Measurements from ENCODE around the gene CRY1. TPM values are rescaled to one million over a fixed set of nuclear protein-coding genes. Genes with fewer than 3 reads are reported as not detected.

Gene CRY1
- total RNA-seq, 1 experiment from 2014 or later = 43.8 TPM

DNA sequence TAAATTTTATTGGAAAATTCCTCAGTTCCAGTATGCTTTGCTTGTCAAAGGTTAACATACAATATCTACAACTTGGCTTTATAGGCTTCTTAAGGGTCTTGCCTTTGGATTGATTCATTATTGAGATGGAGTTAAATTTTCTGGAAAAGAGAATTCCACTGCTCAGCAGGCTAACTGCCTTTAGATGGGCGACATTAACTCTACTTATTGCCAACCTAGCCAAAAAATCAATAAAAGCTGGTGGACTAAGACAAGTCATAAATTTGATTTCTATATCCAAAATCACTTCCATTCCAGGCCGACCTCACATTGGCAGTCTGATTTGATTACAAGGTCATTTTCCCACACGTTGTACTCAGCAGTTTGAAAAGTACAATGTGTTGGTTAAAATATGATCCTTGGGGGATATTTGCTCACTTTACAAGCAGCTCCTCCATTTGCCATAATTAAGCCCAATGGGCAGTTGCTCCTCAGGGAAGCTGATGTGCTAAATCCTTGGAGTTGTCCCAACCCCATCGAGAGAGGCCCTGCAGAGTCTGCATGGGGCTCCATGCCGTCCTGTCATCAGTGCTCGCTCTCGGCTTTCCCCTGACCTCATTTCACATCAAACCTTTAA is 36.1 kb upstream of the CRY1 start:
- no peak for ATAC-seq
- Histone ChIP-seq H3K9me3 (ENCODE audit: control insufficient read depth, insufficient read depth, low read depth, low read length) (no peaks in the 10 kb centered on the region), H3K27me3 (ENCODE audit: control insufficient read depth, insufficient read depth, low read length) (0 out of 2 replicates have a peak, but pooled peaks cover 5% of the 10 kb centered on the region), H3K4me1 (ENCODE audit: control insufficient read depth, insufficient read depth, low read length) (no peaks in the 10 kb centered on the region), H3K36me3 (ENCODE audit: control insufficient read depth, insufficient read depth, low read length) (no peaks in the 10 kb centered on the region), H3K4me3 (ENCODE audit: low read depth in 2 of 2, low read length in 2 of 2) (no peak overlapping the region), H3K27ac (ENCODE audit: low read length) (no peak overlapping the region)
- no TSS peak for BruUV-seq (replicated peaks)
- CTCF ChIA-PET = no interaction called here
- intact Hi-C loops (cut with micrococcal nuclease; ENCODE audit: unreplicated experiment) (no loop called here), in situ Hi-C loops (cut with HindIII; ENCODE audit: low pct_unique_long_range_greater_than_20kb, low sequenced_read_pairs) (no loop called here)
- POLR2A ChIA-PET = no interaction called here
- DNase-seq (ENCODE audit: low read depth, low spot score) = no peak
- TF ChIP-seq, protein P1, sequence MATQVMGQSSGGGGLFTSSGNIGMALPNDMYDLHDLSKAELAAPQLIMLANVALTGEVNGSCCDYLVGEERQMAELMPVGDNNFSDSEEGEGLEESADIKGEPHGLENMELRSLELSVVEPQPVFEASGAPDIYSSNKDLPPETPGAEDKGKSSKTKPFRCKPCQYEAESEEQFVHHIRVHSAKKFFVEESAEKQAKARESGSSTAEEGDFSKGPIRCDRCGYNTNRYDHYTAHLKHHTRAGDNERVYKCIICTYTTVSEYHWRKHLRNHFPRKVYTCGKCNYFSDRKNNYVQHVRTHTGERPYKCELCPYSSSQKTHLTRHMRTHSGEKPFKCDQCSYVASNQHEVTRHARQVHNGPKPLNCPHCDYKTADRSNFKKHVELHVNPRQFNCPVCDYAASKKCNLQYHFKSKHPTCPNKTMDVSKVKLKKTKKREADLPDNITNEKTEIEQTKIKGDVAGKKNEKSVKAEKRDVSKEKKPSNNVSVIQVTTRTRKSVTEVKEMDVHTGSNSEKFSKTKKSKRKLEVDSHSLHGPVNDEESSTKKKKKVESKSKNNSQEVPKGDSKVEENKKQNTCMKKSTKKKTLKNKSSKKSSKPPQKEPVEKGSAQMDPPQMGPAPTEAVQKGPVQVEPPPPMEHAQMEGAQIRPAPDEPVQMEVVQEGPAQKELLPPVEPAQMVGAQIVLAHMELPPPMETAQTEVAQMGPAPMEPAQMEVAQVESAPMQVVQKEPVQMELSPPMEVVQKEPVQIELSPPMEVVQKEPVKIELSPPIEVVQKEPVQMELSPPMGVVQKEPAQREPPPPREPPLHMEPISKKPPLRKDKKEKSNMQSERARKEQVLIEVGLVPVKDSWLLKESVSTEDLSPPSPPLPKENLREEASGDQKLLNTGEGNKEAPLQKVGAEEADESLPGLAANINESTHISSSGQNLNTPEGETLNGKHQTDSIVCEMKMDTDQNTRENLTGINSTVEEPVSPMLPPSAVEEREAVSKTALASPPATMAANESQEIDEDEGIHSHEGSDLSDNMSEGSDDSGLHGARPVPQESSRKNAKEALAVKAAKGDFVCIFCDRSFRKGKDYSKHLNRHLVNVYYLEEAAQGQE (IDR thresholded peaks at IDR 0.05; ENCODE audit: insufficient read depth in 1 of 2, low read depth in 2 of 2, low read length in 1 of 2) = no peak
- TF ChIP-seq, protein P2, sequence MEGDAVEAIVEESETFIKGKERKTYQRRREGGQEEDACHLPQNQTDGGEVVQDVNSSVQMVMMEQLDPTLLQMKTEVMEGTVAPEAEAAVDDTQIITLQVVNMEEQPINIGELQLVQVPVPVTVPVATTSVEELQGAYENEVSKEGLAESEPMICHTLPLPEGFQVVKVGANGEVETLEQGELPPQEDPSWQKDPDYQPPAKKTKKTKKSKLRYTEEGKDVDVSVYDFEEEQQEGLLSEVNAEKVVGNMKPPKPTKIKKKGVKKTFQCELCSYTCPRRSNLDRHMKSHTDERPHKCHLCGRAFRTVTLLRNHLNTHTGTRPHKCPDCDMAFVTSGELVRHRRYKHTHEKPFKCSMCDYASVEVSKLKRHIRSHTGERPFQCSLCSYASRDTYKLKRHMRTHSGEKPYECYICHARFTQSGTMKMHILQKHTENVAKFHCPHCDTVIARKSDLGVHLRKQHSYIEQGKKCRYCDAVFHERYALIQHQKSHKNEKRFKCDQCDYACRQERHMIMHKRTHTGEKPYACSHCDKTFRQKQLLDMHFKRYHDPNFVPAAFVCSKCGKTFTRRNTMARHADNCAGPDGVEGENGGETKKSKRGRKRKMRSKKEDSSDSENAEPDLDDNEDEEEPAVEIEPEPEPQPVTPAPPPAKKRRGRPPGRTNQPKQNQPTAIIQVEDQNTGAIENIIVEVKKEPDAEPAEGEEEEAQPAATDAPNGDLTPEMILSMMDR (IDR thresholded peaks at IDR 0.05) = no peak
- TF ChIP-seq SIN3A (IDR thresholded peaks at IDR 0.05; ENCODE audit: borderline replicate concordance, insufficient read depth, low read depth, low read length) (no peak), POLR2AphosphoS5 (IDR thresholded peaks at IDR 0.05; ENCODE audit: low read depth, low read length) (no peak), TCF7L2 (IDR thresholded peaks at IDR 0.05; ENCODE audit: low read depth, low read length) (no peak)

GRCh38 chr12:107127482-107128430 is 34.4 kb upstream of the CRY1 start:
- Histone ChIP-seq H3K4me3 (ENCODE audit: low read depth in 2 of 2, low read length in 2 of 2) (no peak overlapping the region), H3K27ac (ENCODE audit: low read length) (no peak overlapping the region), H3K36me3 (ENCODE audit: control insufficient read depth, insufficient read depth, low read length) (no peaks in the 10 kb centered on the region), H3K4me1 (ENCODE audit: control insufficient read depth, insufficient read depth, low read length) (no peaks in the 10 kb centered on the region), H3K27me3 (ENCODE audit: control insufficient read depth, insufficient read depth, low read length) (0 out of 2 replicates have a peak, but pooled peaks cover 11% of the 10 kb centered on the region), H3K9me3 (ENCODE audit: control insufficient read depth, insufficient read depth, low read depth, low read length) (no peaks in the 10 kb centered on the region)
- ChIA-PET CTCF (no interaction called here), POLR2A (no interaction called here)
- intact Hi-C loops (cut with micrococcal nuclease; ENCODE audit: unreplicated experiment) (no loop called here), in situ Hi-C loops (cut with HindIII; ENCODE audit: low pct_unique_long_range_greater_than_20kb, low sequenced_read_pairs) (no loop called here)
- BruUV-seq (replicated peaks) = no TSS peak
- ATAC-seq (no peak), DNase-seq (ENCODE audit: low read depth, low spot score) (no peak)
- no peak for TF ChIP-seq TCF7L2 (IDR thresholded peaks at IDR 0.05; ENCODE audit: low read depth, low read length)
- TF ChIP-seq, protein P2 (IDR thresholded peaks at IDR 0.05) = no peak
- TF ChIP-seq, protein P1 (IDR thresholded peaks at IDR 0.05; ENCODE audit: insufficient read depth in 1 of 2, low read depth in 2 of 2, low read length in 1 of 2) = no peak
- TF ChIP-seq SIN3A (IDR thresholded peaks at IDR 0.05; ENCODE audit: borderline replicate concordance, insufficient read depth, low read depth, low read length) = no peak
- no peak for TF ChIP-seq POLR2AphosphoS5 (IDR thresholded peaks at IDR 0.05; ENCODE audit: low read depth, low read length)
